Left lung (tissue), 10 donors: Measurements from ENCODE around the gene GJD2. TPM values are rescaled to one million over a fixed set of nuclear protein-coding genes. Genes with fewer than 3 reads are reported as not detected.

Experiments
- ATAC-seq: fragments of 200-7000 bp; cut with Tn5 transposase; one replicate; pipeline ENCODE4 v1.9.1; 2020; ENCODE audit warnings: moderate library complexity
- DNase-seq, 4 donors: peaks; one replicate each; pipeline ENCODE4 v3.0.0-alpha.2; 2013 to 2020
- H3K27ac ChIP-seq, 2 donors: fragments of 200-600 bp; sonication (generic) in 1 of 2; one replicate each; pipeline versions ENCODE4 v1.5.0 to v1.8.0; 2020 to 2021
- H3K27me3 ChIP-seq, 2 donors: fragments of 200-600 bp; sonication (generic) in 1 of 2; one replicate each; pipeline versions ENCODE4 v1.5.0 to v1.8.0; 2020 to 2021
- H3K36me3 ChIP-seq, 2 donors: fragments of 200-600 bp; sonication (generic) in 1 of 2; one replicate each; pipeline versions ENCODE4 v1.5.0 to v1.8.0; 2020 to 2021
- H3K4me1 ChIP-seq, 2 donors: fragments of 200-600 bp; one replicate each; pipeline ENCODE4 v1.8.0; 2021
- H3K4me3 ChIP-seq, 2 donors: fragments of 200-600 bp; sonication (generic) in 1 of 2; one replicate each; pipeline versions ENCODE4 v1.5.0 to v1.8.0; 2020 to 2021; ENCODE audit warnings: mild to moderate bottlenecking in 1 of 2
- H3K9me3 ChIP-seq, 2 donors: fragments of 200-600 bp; sonication (generic) in 1 of 2; one replicate each; pipeline versions ENCODE4 v1.5.0 to v1.8.0; 2020 to 2021
- CTCF ChIP-seq, 2 donors: fragments of 200-600 bp; sonication (generic) in 1 of 2; IDR thresholded peaks; one replicate each; pipeline versions ENCODE4 v1.5.0 to v1.8.0; 2021; ENCODE audit warnings: antibody characterized with exemption in 2 of 2
- intact Hi-C, 2 donors: fragments of 100-400 bp; cut with DNase I; formaldehyde crosslinking; loops; one replicate each; pipeline versions ENCODE4 v1.11.2 to v1.14.2; 2022
- polyA plus RNA-seq, 6 donors: library from polyadenylated mRNA; unstranded; fragments of 120-200 nt; gene quantifications; one replicate each; pipeline ENCODE4 v1.2.1, GENCODE V29; 2013; ENCODE audit not compliant: insufficient read length in 6 of 6
- total RNA-seq, 2 donors: library from RNA; stranded (reverse); fragmentation: NEBNext Ultra II Directional; extraction: Animal tissue kit (Norgen Biotek cat#: 25700); gene quantifications; one replicate each; pipeline ENCODE4 v1.2.1, GENCODE V29; 2021
- donor health status: DM: no; HTN: yes; CAD: no.
- donor health status: DM: no; HTN: no; CAD: no.

GJD2 gene
- total and polyA plus RNA-seq, 8 donors, result 0.07 to 0.10 TPM; not detected in 6

GRCh38 chr15:34793901-34794300 lies 39.1 kb upstream of the GJD2 start:
- no peak for TF ChIP-seq CTCF (IDR thresholded peaks at IDR 0.05)
- Histone ChIP-seq H3K9me3 (no peaks in the 10 kb centered on the region), H3K27ac (no peak overlapping the region), H3K36me3 (no peaks in the 10 kb centered on the region), H3K4me3 (no peak overlapping the region), H3K27me3 (peaks cover 29 to 79% of the 10 kb centered on the region in 2 donors), H3K4me1 (peaks cover 0 to 5% of the 10 kb centered on the region in 2 donors)
- ATAC-seq (no peak), DNase-seq (no peak)
- intact Hi-C loops, result no loop called here

GRCh38 chr15:34793071-34793470 lies 38.3 kb upstream of the GJD2 start:
- Histone ChIP-seq H3K27me3 (peaks cover 29 to 71% of the 10 kb centered on the region in 2 donors), H3K36me3 (no peaks in the 10 kb centered on the region), H3K4me3 (no peak overlapping the region), H3K9me3 (no peaks in the 10 kb centered on the region), H3K4me1 (peaks cover 0 to 5% of the 10 kb centered on the region in 2 donors), H3K27ac (no peak overlapping the region)
- intact Hi-C loops, result no loop called here
- no peak for TF ChIP-seq CTCF (IDR thresholded peaks at IDR 0.05)
- DNase-seq (no peak), ATAC-seq (no peak)

- ATAC-seq (no peak), DNase-seq (no peak)
- H3K27me3 ChIP-seq, result peaks cover 29 to 57% of the 10 kb centered on the region in 2 donors
- H3K27ac ChIP-seq, result no peak overlapping the region
- no peak for TF ChIP-seq CTCF (IDR thresholded peaks at IDR 0.05)
- H3K4me1 ChIP-seq, result peaks cover 0 to 5% of the 10 kb centered on the region in 2 donors
- no peak overlapping the region for H3K4me3 ChIP-seq
- intact Hi-C loops, result no loop called here
- H3K36me3 ChIP-seq, result no peaks in the 10 kb centered on the region
- no peaks in the 10 kb centered on the region for H3K9me3 ChIP-seq
These were observed 36.9 kb upstream of the GJD2 start for GRCh38 chr15:34791701-34792100.

GRCh38 chr15:34790121-34790520 lies 35.3 kb upstream of the GJD2 start:
- no peak for TF ChIP-seq CTCF (IDR thresholded peaks at IDR 0.05)
- intact Hi-C loops, result no loop called here
- DNase-seq (no peak), ATAC-seq (no peak)
- Histone ChIP-seq H3K4me3 (no peak overlapping the region), H3K27ac (no peak overlapping the region), H3K9me3 (no peaks in the 10 kb centered on the region), H3K27me3 (peaks cover 19 to 41% of the 10 kb centered on the region in 2 donors), H3K4me1 (peaks cover 0 to 2% of the 10 kb centered on the region in 2 donors), H3K36me3 (no peaks in the 10 kb centered on the region)

- DNase-seq (no peak), ATAC-seq (no peak)
- intact Hi-C loops, result no loop called here
- Histone ChIP-seq H3K27me3 (peaks cover 11 to 33% of the 10 kb centered on the region in 2 donors), H3K36me3 (no peaks in the 10 kb centered on the region), H3K27ac (no peak overlapping the region), H3K4me1 (no peaks in the 10 kb centered on the region), H3K9me3 (no peaks in the 10 kb centered on the region), H3K4me3 (no peak overlapping the region)
- no peak for TF ChIP-seq CTCF (IDR thresholded peaks at IDR 0.05)
These were observed 34.5 kb upstream of the GJD2 start for GRCh38 chr15:34789326-34789725.
